BJ (cell line): ENCODE measurements around the gene TMEM82. TPM values are rescaled to one million over a fixed set of nuclear protein-coding genes. Genes with fewer than 3 reads are reported as not detected.

Experiments used
- CTCF ChIA-PET: fragments of 350-600 bp; formaldehyde crosslinking; extraction: SDS; loops from one replicate; lab custom pipeline; 2021; ENCODE audit warnings: antibody characterized with exemption, inconsistent platforms; lab: Yijun Ruan, JAX
- POLR2A ChIA-PET: fragments of 300-600 bp; sonication (Branson Sonifier 250); formaldehyde crosslinking; extraction: SDS; loops from one replicate; lab custom pipeline; 2021; ENCODE audit warnings: antibody characterized with exemption; lab: Charles Lee
- DNase-seq: peaks from one replicate; pipeline ENCODE4 v3.0.0-alpha.2; 2011; ENCODE audit warnings: low read depth
- H3K27me3 ChIP-seq: 2 replicates; pipeline ENCODE4 v1.6.0; 2011; ENCODE audit warnings: low read length; ENCODE audit not compliant: control insufficient read depth, insufficient read depth
- H3K36me3 ChIP-seq: 2 replicates; pipeline ENCODE4 v1.5.1; 2011; ENCODE audit warnings: low read length; ENCODE audit not compliant: control insufficient read depth, insufficient read depth
- H3K4me3 ChIP-seq: 2 replicates; pipeline ENCODE4 v1.5.1; 2011; ENCODE audit warnings: low read depth, mild to moderate bottlenecking, control low read depth, low read length
- polyA plus RNA-seq: library from polyadenylated mRNA; depleted of rRNA; stranded (reverse); fragments of >200 nt; gene quantifications from 2 replicates; pipeline ENCODE4 v1.2.3, GENCODE V29; 2011
- TF ChIP-seq, protein P1 (sequence below): IDR thresholded peaks from 2 replicates; pipeline ENCODE4 v1.5.1; 2011; ENCODE audit warnings: low read depth, mild to moderate bottlenecking, control low read depth, inconsistent platforms, low read length, moderate library complexity; ENCODE audit not compliant: insufficient read depth

Gene TMEM82
- polyA plus RNA-seq, 1 experiment: not detected

GRCh38 chr1:15728937-15729657 is 13.2 kb upstream of the TMEM82 start:
- no peak overlapping the region for H3K4me3 ChIP-seq
- no peak for DNase-seq
- TF ChIP-seq, protein P1, sequence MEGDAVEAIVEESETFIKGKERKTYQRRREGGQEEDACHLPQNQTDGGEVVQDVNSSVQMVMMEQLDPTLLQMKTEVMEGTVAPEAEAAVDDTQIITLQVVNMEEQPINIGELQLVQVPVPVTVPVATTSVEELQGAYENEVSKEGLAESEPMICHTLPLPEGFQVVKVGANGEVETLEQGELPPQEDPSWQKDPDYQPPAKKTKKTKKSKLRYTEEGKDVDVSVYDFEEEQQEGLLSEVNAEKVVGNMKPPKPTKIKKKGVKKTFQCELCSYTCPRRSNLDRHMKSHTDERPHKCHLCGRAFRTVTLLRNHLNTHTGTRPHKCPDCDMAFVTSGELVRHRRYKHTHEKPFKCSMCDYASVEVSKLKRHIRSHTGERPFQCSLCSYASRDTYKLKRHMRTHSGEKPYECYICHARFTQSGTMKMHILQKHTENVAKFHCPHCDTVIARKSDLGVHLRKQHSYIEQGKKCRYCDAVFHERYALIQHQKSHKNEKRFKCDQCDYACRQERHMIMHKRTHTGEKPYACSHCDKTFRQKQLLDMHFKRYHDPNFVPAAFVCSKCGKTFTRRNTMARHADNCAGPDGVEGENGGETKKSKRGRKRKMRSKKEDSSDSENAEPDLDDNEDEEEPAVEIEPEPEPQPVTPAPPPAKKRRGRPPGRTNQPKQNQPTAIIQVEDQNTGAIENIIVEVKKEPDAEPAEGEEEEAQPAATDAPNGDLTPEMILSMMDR: no peak
- peaks cover 60% of the 10 kb centered on the region for H3K36me3 ChIP-seq
- POLR2A ChIA-PET: no interaction called here
- H3K27me3 ChIP-seq: no peaks in the 10 kb centered on the region
- CTCF ChIA-PET: no interaction called here

- no peak for DNase-seq
- Histone ChIP-seq H3K27me3 (no peaks in the 10 kb centered on the region), H3K36me3 (peaks cover 64% of the 10 kb centered on the region), H3K4me3 (no peak overlapping the region)
- TF ChIP-seq, protein P1: no peak
- POLR2A ChIA-PET: no interaction called here
- CTCF ChIA-PET: no interaction called here
These were observed 11.9 kb upstream of the TMEM82 start for GRCh38 chr1:15730423-15730822.

DNA sequence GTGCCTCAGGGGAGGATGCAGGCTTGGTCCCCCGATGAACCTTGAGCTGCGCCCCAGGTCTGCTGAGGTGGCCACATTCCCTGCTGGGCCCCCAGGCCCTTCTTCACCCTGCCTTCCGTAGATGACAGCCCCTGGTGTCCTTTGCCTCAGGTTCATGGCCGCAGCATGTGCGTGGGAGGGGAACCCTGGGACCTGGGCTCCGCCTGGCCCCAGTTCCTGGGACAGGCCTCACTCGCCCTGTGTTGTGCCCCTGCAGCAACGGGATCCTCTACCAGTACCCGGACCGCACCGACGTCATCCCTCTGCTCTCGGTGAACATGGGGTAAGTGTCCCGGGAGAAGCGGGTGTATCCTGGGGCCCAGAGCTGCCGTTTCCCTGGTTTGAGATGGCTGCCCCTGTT is 11.4 kb upstream of the TMEM82 start:
- TF ChIP-seq, protein P1: no peak
- Histone ChIP-seq H3K4me3 (no peak overlapping the region), H3K36me3 (peaks cover 64% of the 10 kb centered on the region), H3K27me3 (no peaks in the 10 kb centered on the region)
- DNase-seq: no peak
- CTCF ChIA-PET: interaction anchor here (2.6 kb wide), 1 partner anchor 10 kb away, joined by 19 read pairs; no protein-coding TSS in a partner anchor
- POLR2A ChIA-PET: no interaction called here

GRCh38 chr1:15731735-15732685 is 10.3 kb upstream of the TMEM82 start:
- Histone ChIP-seq H3K36me3 (peaks cover 59% of the 10 kb centered on the region), H3K4me3 (no peak overlapping the region), H3K27me3 (no peaks in the 10 kb centered on the region)
- TF ChIP-seq, protein P1: no peak
- DNase-seq: no peak
- CTCF ChIA-PET: interaction anchor here (2.6 kb wide), 1 partner anchor 9 kb away, joined by 19 read pairs; no protein-coding TSS in a partner anchor
- POLR2A ChIA-PET: no interaction called here

- TF ChIP-seq, protein P1: no peak
- POLR2A ChIA-PET: no interaction called here
- Histone ChIP-seq H3K4me3 (no peak overlapping the region), H3K36me3 (peaks cover 53% of the 10 kb centered on the region), H3K27me3 (no peaks in the 10 kb centered on the region)
- no peak for DNase-seq
- CTCF ChIA-PET: interaction anchor here (2.6 kb wide), 1 partner anchor 8 kb away, joined by 19 read pairs; no protein-coding TSS in a partner anchor
These were observed 9.6 kb upstream of the TMEM82 start for GRCh38 chr1:15732686-15733081.
